Measurements from ENCODE around the gene CD101. TPM values are rescaled to one million over a fixed set of nuclear protein-coding genes. Genes with fewer than 3 reads are reported as not detected.
A peak's percentile ranks its signal among the peaks of the same experiment; 100 is the strongest.

The CD101 gene
- total RNA-seq, 2 experiments from 2014 or later = 2.1 to 2.2 TPM

DNA sequence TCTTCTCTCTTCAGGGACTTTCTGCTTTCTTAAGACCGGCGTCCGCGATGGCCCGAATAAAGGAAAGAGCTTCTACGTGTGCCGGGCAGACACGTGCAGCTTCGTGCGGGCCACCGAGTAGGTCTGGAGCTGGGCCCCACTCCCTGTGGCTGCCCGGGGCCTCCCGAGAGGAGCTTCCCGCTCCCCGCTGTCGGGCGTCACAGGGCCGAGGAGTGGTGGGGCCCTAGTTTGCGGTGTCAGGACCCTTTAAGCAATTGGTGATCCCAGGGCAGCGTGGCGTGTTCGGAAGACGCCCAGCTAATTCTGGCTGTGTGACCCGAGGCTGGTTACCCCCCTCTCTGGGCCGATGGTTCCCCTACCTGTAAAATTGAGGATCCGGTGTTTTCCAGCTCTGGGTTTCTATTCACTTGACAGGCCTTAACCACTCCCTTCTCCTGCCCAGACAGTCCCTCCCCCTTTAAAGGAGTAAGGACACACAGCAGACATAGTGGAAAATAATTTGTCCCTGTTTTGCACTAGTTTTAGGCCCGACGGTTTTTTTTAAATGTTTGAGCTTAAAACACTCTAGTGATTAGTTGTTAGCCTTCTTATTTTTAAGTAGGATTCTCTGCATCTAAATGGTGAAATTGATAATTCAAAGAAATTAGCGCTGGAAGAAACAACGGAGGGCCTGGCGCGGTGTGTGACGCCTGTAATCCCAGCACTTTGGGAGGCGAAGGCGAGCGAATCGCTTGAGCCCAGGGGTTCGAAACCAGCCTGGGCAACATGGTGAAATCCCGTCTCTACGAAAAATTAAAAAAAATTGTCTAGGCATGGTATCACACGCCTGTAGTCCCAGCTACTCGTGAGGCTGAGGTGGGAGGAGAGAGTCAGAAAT, 59.1 kb downstream of the CD101 start:
- ChIA-PET POLR2A (interaction anchor here (0.7 to 3.1 kb wide), 42 partner anchors 9 to 869 kb away, joined by 3 to 51 read pairs (median 4); partner anchors contain the start of genes ATP1A1, CD101, CD2 and GDAP2), CTCF (interaction anchor here (0.7 to 1.5 kb wide), 9 partner anchors 8 to 486 kb away, joined by 3 to 8 read pairs (median 3); no protein-coding TSS in a partner anchor)
- H3K4me1 ChIP-seq (ENCODE audit: insufficient read depth, low read length) = peaks cover 18% of the 10 kb centered on the region
- peaks cover 16% of the 10 kb centered on the region for H3K36me3 Mint-ChIP-seq (ENCODE audit: low read depth)
- no peaks in the 10 kb centered on the region for H3K27me3 Mint-ChIP-seq
- intact Hi-C loops (cut with DNase I, micrococcal nuclease) = loop anchor here (2.0 to 10.0 kb wide), 3 partner anchors 60 to 834 kb away; partner anchors contain the start of gene TRIM45 (in 1 of the 2)
- TF ChIP-seq, protein P1, sequence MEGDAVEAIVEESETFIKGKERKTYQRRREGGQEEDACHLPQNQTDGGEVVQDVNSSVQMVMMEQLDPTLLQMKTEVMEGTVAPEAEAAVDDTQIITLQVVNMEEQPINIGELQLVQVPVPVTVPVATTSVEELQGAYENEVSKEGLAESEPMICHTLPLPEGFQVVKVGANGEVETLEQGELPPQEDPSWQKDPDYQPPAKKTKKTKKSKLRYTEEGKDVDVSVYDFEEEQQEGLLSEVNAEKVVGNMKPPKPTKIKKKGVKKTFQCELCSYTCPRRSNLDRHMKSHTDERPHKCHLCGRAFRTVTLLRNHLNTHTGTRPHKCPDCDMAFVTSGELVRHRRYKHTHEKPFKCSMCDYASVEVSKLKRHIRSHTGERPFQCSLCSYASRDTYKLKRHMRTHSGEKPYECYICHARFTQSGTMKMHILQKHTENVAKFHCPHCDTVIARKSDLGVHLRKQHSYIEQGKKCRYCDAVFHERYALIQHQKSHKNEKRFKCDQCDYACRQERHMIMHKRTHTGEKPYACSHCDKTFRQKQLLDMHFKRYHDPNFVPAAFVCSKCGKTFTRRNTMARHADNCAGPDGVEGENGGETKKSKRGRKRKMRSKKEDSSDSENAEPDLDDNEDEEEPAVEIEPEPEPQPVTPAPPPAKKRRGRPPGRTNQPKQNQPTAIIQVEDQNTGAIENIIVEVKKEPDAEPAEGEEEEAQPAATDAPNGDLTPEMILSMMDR (IDR thresholded peaks at IDR 0.05) = no peak
- no peaks in the 10 kb centered on the region for H3K36me3 ChIP-seq (ENCODE audit: insufficient read depth, low read length)
- no peaks in the 10 kb centered on the region for H3K27me3 ChIP-seq (ENCODE audit: control insufficient read depth in 1 of 2, insufficient read depth in 2 of 2, low read length in 2 of 2)
- H3K4me1 Mint-ChIP-seq (ENCODE audit: low read depth) = peaks cover 42% of the 10 kb centered on the region
- no peaks in the 10 kb centered on the region for H3K9me3 ChIP-seq (ENCODE audit: control insufficient read depth in 1 of 2, insufficient read depth in 1 of 2, low read length in 2 of 2)
- peak overlapping the region; percentile 64 for H3K27ac ChIP-seq (ENCODE audit: low read depth in 1 of 2, low read length in 2 of 2)
- H3K4me3 ChIP-seq (ENCODE audit: low read length) = peak overlapping the region; percentile 91
- no peak overlapping the region for H3K4me3 Mint-ChIP-seq
- ATAC-seq (ENCODE audit: poor library complexity) = peak; percentile 2
- peak in 4 of 14 experiments; percentile 6 to 75 (median 66) for DNase-seq
- H3K27ac Mint-ChIP-seq = no peak overlapping the region
- no peaks in the 10 kb centered on the region for H3K9me3 Mint-ChIP-seq

GRCh38 chr1:117061986-117062415, 60.4 kb downstream of the CD101 start:
- no peaks in the 10 kb centered on the region for H3K27me3 Mint-ChIP-seq
- TF ChIP-seq, protein P1 (IDR thresholded peaks at IDR 0.05) = no peak
- Histone ChIP-seq H3K36me3 (ENCODE audit: insufficient read depth, low read length) (peaks cover 3% of the 10 kb centered on the region), H3K27ac (ENCODE audit: low read depth in 1 of 2, low read length in 2 of 2) (no peak overlapping the region), H3K4me1 (ENCODE audit: insufficient read depth, low read length) (peaks cover 18% of the 10 kb centered on the region), H3K4me3 (ENCODE audit: low read length) (no peak overlapping the region), H3K9me3 (ENCODE audit: control insufficient read depth in 1 of 2, insufficient read depth in 1 of 2, low read length in 2 of 2) (no peaks in the 10 kb centered on the region), H3K27me3 (ENCODE audit: control insufficient read depth in 1 of 2, insufficient read depth in 2 of 2, low read length in 2 of 2) (no peaks in the 10 kb centered on the region)
- H3K4me3 Mint-ChIP-seq = peak overlapping the region; percentile 49
- POLR2A ChIA-PET = no interaction called here
- ATAC-seq (ENCODE audit: poor library complexity) (no peak), DNase-seq (peak in 3 of 14 experiments; percentile 31 to 72 (median 65))
- H3K9me3 Mint-ChIP-seq = no peaks in the 10 kb centered on the region
- H3K36me3 Mint-ChIP-seq (ENCODE audit: low read depth) = peaks cover 22% of the 10 kb centered on the region
- H3K4me1 Mint-ChIP-seq (ENCODE audit: low read depth) = peaks cover 45% of the 10 kb centered on the region
- intact Hi-C loops (cut with DNase I, micrococcal nuclease) = loop anchor here (2.0 to 10.0 kb wide), 3 partner anchors 59 to 833 kb away; partner anchors contain the start of gene TRIM45 (in 1 of the 2)
- H3K27ac Mint-ChIP-seq = no peak overlapping the region
- CTCF ChIA-PET = interaction anchor here (0.8 to 1.0 kb wide), 2 partner anchors 12 to 61 kb away, joined by 3 read pairs; no protein-coding TSS in a partner anchor

DNA sequence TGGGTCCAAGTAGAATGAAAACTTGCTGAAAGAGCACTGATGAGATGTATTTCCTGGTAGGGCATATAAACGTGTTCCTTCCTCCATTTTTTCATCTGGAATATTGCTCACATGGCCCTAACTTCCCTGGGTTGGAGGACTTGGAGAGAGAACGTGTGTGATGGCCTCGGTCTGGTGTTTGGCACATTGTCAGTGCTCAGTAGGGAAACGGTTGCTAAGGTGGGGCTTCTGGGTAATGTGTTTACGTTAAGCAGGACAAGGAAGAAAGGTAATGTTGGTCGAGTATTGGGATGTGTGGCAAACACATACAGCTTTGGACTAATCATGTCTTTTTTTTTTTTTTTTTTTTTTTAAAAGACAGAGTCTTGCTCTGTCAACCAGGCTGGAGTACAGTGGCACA, 64.8 kb downstream of the CD101 start:
- no peaks in the 10 kb centered on the region for H3K4me1 ChIP-seq (ENCODE audit: insufficient read depth, low read length)
- POLR2A ChIA-PET = interaction anchor here (0.7 kb wide), 1 partner anchor 140 kb away, joined by 4 read pairs; no protein-coding TSS in a partner anchor
- no peak for DNase-seq
- H3K27me3 ChIP-seq (ENCODE audit: control insufficient read depth in 1 of 2, insufficient read depth in 2 of 2, low read length in 2 of 2) = no peaks in the 10 kb centered on the region
- H3K27me3 Mint-ChIP-seq = no peaks in the 10 kb centered on the region
- CTCF ChIA-PET = interaction anchor here (0.6 to 3.5 kb wide), 3 partner anchors 20 to 111 kb away, joined by 3 to 31 read pairs (median 3); no protein-coding TSS in a partner anchor
- TF ChIP-seq, protein P1 (IDR thresholded peaks at IDR 0.05) = no peak
- peaks cover 3% of the 10 kb centered on the region for H3K36me3 ChIP-seq (ENCODE audit: insufficient read depth, low read length)
- H3K4me3 Mint-ChIP-seq = no peak overlapping the region
- no peak overlapping the region for H3K4me3 ChIP-seq (ENCODE audit: low read length)
- intact Hi-C loops (cut with DNase I, micrococcal nuclease) = loop anchor here (5.0 to 10.0 kb wide), 4 partner anchors 61 to 831 kb away; partner anchors contain the start of gene TENT5C (in 1 of the 2)
- peaks cover 39% of the 10 kb centered on the region for H3K4me1 Mint-ChIP-seq (ENCODE audit: low read depth)
- H3K9me3 Mint-ChIP-seq = no peaks in the 10 kb centered on the region
- no peak for ATAC-seq (ENCODE audit: poor library complexity)
- no peak overlapping the region for H3K27ac ChIP-seq (ENCODE audit: low read depth in 1 of 2, low read length in 2 of 2)
- H3K9me3 ChIP-seq (ENCODE audit: control insufficient read depth in 1 of 2, insufficient read depth in 1 of 2, low read length in 2 of 2) = no peaks in the 10 kb centered on the region
- H3K36me3 Mint-ChIP-seq (ENCODE audit: low read depth) = peaks cover 28% of the 10 kb centered on the region
- no peak overlapping the region for H3K27ac Mint-ChIP-seq
